ENCODE results near the gene CCNY.
"Not testable (repeated sequence)": the region's sequence is repeated elsewhere in the genome, so short reads cannot be mapped to it uniquely, and the experiment has no call there.

CCNY gene

GRCh38 chr10:35487336-35488034, 151.2 kb downstream of the CCNY start:
- DNase-seq (ENCODE audit: low spot score): no peak

GRCh38 chr10:35488228-35488627, 151.9 kb downstream of the CCNY start:
- no peak for DNase-seq (ENCODE audit: low spot score)

- DNase-seq (ENCODE audit: low spot score): no peak
These were observed 156.3 kb downstream of the CCNY start for GRCh38 chr10:35492386-35493195.

- no peak for DNase-seq (ENCODE audit: low spot score)
These were observed 157.1 kb downstream of the CCNY start for GRCh38 chr10:35493196-35494118.

- DNase-seq (ENCODE audit: low spot score): no peak
These were observed 159.3 kb downstream of the CCNY start for GRCh38 chr10:35495521-35496119.

GRCh38 chr10:35497909-35498308, 161.6 kb downstream of the CCNY start:
- DNase-seq (ENCODE audit: low spot score): no peak

- DNase-seq (ENCODE audit: low spot score): no peak
These were observed 162.4 kb downstream of the CCNY start for GRCh38 chr10:35498693-35499092.

- DNase-seq (ENCODE audit: low spot score): no peak
These were observed 165.6 kb downstream of the CCNY start for GRCh38 chr10:35501923-35502322.

- DNase-seq (ENCODE audit: low spot score): no peak
These were observed 166.4 kb downstream of the CCNY start for GRCh38 chr10:35502692-35503091.

GRCh38 chr10:35503578-35503977, 167.3 kb downstream of the CCNY start:
- DNase-seq (ENCODE audit: low spot score): no peak

- no peak for DNase-seq (ENCODE audit: low spot score)
These were observed 167.8 kb downstream of the CCNY start for GRCh38 chr10:35504132-35504531.

GRCh38 chr10:35505241-35505873, 169.0 kb downstream of the CCNY start:
- no peak for DNase-seq (ENCODE audit: low spot score)

GRCh38 chr10:35506741-35507140, 170.4 kb downstream of the CCNY start:
- DNase-seq (ENCODE audit: low spot score): no peak

GRCh38 chr10:35507519-35508109, 171.3 kb downstream of the CCNY start:
- DNase-seq (ENCODE audit: low spot score): no peak

GRCh38 chr10:35508647-35509046, 172.3 kb downstream of the CCNY start:
- no peak for DNase-seq (ENCODE audit: low spot score)

GRCh38 chr10:35510891-35511290, 174.6 kb downstream of the CCNY start:
- no peak for DNase-seq (ENCODE audit: low spot score)

- no peak for DNase-seq (ENCODE audit: low spot score)
These were observed 175.3 kb downstream of the CCNY start for GRCh38 chr10:35511647-35512046.

GRCh38 chr10:35516102-35516670, 179.9 kb downstream of the CCNY start:
- no peak for DNase-seq (ENCODE audit: low spot score)

- no peak for DNase-seq (ENCODE audit: low spot score)
These were observed 181.3 kb downstream of the CCNY start for GRCh38 chr10:35517431-35518181.

GRCh38 chr10:35518187-35518586, 181.9 kb downstream of the CCNY start:
- DNase-seq (ENCODE audit: low spot score): not testable (repeated sequence)
